Trophoblast cell (in vitro differentiated cells and primary cell): ENCODE measurements around the gene SYTL1.
A peak's percentile ranks its signal among the peaks of the same experiment; 100 is the strongest.

Experiments used
- DNase-seq, 2 donors: peaks; one replicate each; pipeline ENCODE4 v3.0.0-alpha.2; 2016
- H2AFZ ChIP-seq: 2 replicates; pipeline ENCODE4 v1.6.1; 2013; ENCODE audit warnings: low read length, moderate library complexity, mild to moderate bottlenecking; ENCODE audit not compliant: insufficient read depth, poor library complexity
- H2AK5ac ChIP-seq: 2 replicates; pipeline ENCODE4 v1.6.1; 2013; ENCODE audit warnings: mild to moderate bottlenecking, low read length
- H2BK120ac ChIP-seq: 2 replicates; pipeline ENCODE4 v1.6.1; 2013; ENCODE audit warnings: low read length, mild to moderate bottlenecking, moderate library complexity; ENCODE audit not compliant: insufficient read depth, poor library complexity
- H2BK12ac ChIP-seq: 2 replicates; pipeline ENCODE4 v1.6.1; 2013; ENCODE audit warnings: mild to moderate bottlenecking, low read length, moderate library complexity
- H2BK5ac ChIP-seq: 2 replicates; pipeline ENCODE4 v1.6.1; 2013; ENCODE audit warnings: low read length, low read depth, moderate library complexity, mild to moderate bottlenecking; ENCODE audit not compliant: poor library complexity
- H3K14ac ChIP-seq: 2 replicates; pipeline ENCODE4 v1.6.1; 2013; ENCODE audit warnings: mild to moderate bottlenecking, low read length
- H3K18ac ChIP-seq: 2 replicates; pipeline ENCODE4 v1.6.1; 2013; ENCODE audit warnings: mild to moderate bottlenecking, low read length
- H3K23ac ChIP-seq: 2 replicates; pipeline ENCODE4 v1.6.1; 2013; ENCODE audit warnings: low read length
- H3K27ac ChIP-seq: 2 replicates; pipeline ENCODE4 v1.5.1; 2013; ENCODE audit warnings: low read depth, mild to moderate bottlenecking, inconsistent platforms, low read length, moderate library complexity
- H3K27me3 ChIP-seq: 2 replicates; pipeline ENCODE4 v1.6.1; 2013; ENCODE audit warnings: inconsistent platforms, mild to moderate bottlenecking, low read length, moderate library complexity; ENCODE audit not compliant: insufficient read depth
- H3K36me3 ChIP-seq, 2 experiments: 1 replicate in 1 of 2; 2 replicates in 1 of 2; pipeline ENCODE4 v1.6.1; 2013; ENCODE audit warnings: low read length in 2 of 2, mild to moderate bottlenecking in 2 of 2, moderate library complexity in 1 of 2; ENCODE audit not compliant: insufficient read depth in 2 of 2, control insufficient read depth in 1 of 2
- H3K4ac ChIP-seq: 2 replicates; pipeline ENCODE4 v1.6.1; 2013; ENCODE audit warnings: low read depth, mild to moderate bottlenecking, low read length, moderate library complexity
- H3K4me1 ChIP-seq, 2 experiments: 1 replicate in 1 of 2; 2 replicates in 1 of 2; pipeline ENCODE4 v1.6.1; 2013; ENCODE audit warnings: low read length in 2 of 2, mild to moderate bottlenecking in 2 of 2, moderate library complexity in 1 of 2; ENCODE audit not compliant: insufficient read depth in 2 of 2, control insufficient read depth in 1 of 2
- H3K4me2 ChIP-seq: 2 replicates; pipeline ENCODE4 v1.6.1; 2013; ENCODE audit warnings: inconsistent platforms, mild to moderate bottlenecking, low read length, moderate library complexity
- H3K4me3 ChIP-seq: 2 replicates; pipeline ENCODE4 v1.5.1; 2013; ENCODE audit warnings: mild to moderate bottlenecking, low read depth, low read length, inconsistent platforms
- H3K79me1 ChIP-seq: one replicate; pipeline ENCODE4 v1.6.1; 2013; ENCODE audit warnings: low read length
- H3K79me2 ChIP-seq: 2 replicates; pipeline ENCODE4 v1.6.1; 2013; ENCODE audit warnings: low read length, mild to moderate bottlenecking; ENCODE audit not compliant: control insufficient read depth, insufficient read depth, poor library complexity
- H3K9ac ChIP-seq: 2 replicates; pipeline ENCODE4 v1.6.1; 2013; ENCODE audit warnings: mild to moderate bottlenecking, low read length
- H3K9me3 ChIP-seq: 2 replicates; pipeline ENCODE4 v1.6.1; 2013; ENCODE audit warnings: low read depth, mild to moderate bottlenecking, control low read depth, inconsistent platforms, low read length; ENCODE audit not compliant: insufficient read depth
- H4K12ac ChIP-seq: 2 replicates; pipeline ENCODE4 v1.6.1; 2013; ENCODE audit warnings: low read depth, mild to moderate bottlenecking, low read length, moderate library complexity
- H4K8ac ChIP-seq: 2 replicates; pipeline ENCODE4 v1.6.1; 2013; ENCODE audit warnings: low read depth, mild to moderate bottlenecking, low read length, moderate library complexity
- H4K91ac ChIP-seq: one replicate; pipeline ENCODE4 v1.6.1; 2013; ENCODE audit warnings: low read depth, mild to moderate bottlenecking, low read length, moderate library complexity
- WGBS: extraction: QIAGEN DNeasy Blood & Tissue Kit; methylation state at CpG from one replicate; pipeline ENCODE4 v1.1.7; 2013; ENCODE audit warnings: missing lambda C conversion rate; ENCODE audit not compliant: insufficient read length, insufficient coverage; ENCODE audit errors: extremely low coverage; 5-methylcytosine and 5-hydroxymethylcytosine counted together

The SYTL1 gene

GRCh38 chr1:27349784-27350662 lies 8.2 kb downstream of the SYTL1 start:
- no CpG with 5 or more reads among the region's 84 CpGs for WGBS

GRCh38 chr1:27350663-27351540 lies 9.1 kb downstream of the SYTL1 start:
- Histone ChIP-seq H3K27ac (no peak overlapping the region), H3K18ac (no peak overlapping the region)
- WGBS: no CpG with 5 or more reads among the region's 62 CpGs

More at GRCh38 chr1:27349784-27350662, 8.2 kb downstream of the SYTL1 start:
- Histone ChIP-seq H3K27me3 (no peaks in the 10 kb centered on the region), H3K4me1 (peaks cover 22 to 28% of the 10 kb centered on the region in 2 experiments), H3K79me2 (no peaks in the 10 kb centered on the region), H3K9me3 (peaks cover 6% of the 10 kb centered on the region), H3K4me3 (peak overlapping the region; percentile 60), H2AK5ac (no peak overlapping the region), H2BK12ac (no peak overlapping the region), H2AFZ (peak overlapping the region; percentile 67), H3K18ac (peak overlapping the region; percentile 27), H3K4ac (no peak overlapping the region), H4K91ac (peak overlapping the region; percentile 56), H3K27ac (no peak overlapping the region), H3K23ac (no peak overlapping the region), H2BK5ac (no peak overlapping the region), H3K14ac (peak overlapping the region; percentile 0), H3K36me3 (peaks cover 0 to 4% of the 10 kb centered on the region in 2 experiments), H3K79me1 (peaks cover 11% of the 10 kb centered on the region), H3K9ac (no peak overlapping the region), H3K4me2 (peak overlapping the region; percentile 66), H2BK120ac (peak overlapping the region; percentile 9), H4K8ac (peak overlapping the region; percentile 8), H4K12ac (no peak overlapping the region)
- DNase-seq: peak; percentile 40 to 50

GRCh38 chr1:27351541-27352107 lies 9.8 kb downstream of the SYTL1 start:
- WGBS: no CpG with 5 or more reads among the region's 8 CpGs
- Histone ChIP-seq H3K9me3 (peaks cover 6% of the 10 kb centered on the region), H3K4me2 (peak overlapping the region; percentile 66), H3K4me3 (no peak overlapping the region), H2AFZ (peak overlapping the region; percentile 24), H3K36me3 (peaks cover 4 to 11% of the 10 kb centered on the region in 2 experiments), H3K79me2 (no peaks in the 10 kb centered on the region), H3K23ac (no peak overlapping the region), H4K91ac (no peak overlapping the region), H2BK120ac (no peak overlapping the region), H3K4ac (no peak overlapping the region), H2BK5ac (no peak overlapping the region), H4K8ac (peak overlapping the region; percentile 8), H2AK5ac (peak overlapping the region; percentile 32), H3K9ac (no peak overlapping the region), H3K79me1 (peaks cover 11% of the 10 kb centered on the region), H3K27ac (no peak overlapping the region), H3K14ac (no peak overlapping the region), H4K12ac (no peak overlapping the region), H3K4me1 (peaks cover 22 to 28% of the 10 kb centered on the region in 2 experiments), H2BK12ac (no peak overlapping the region), H3K27me3 (no peaks in the 10 kb centered on the region), H3K18ac (no peak overlapping the region)
- DNase-seq: no peak

More at GRCh38 chr1:27350663-27351540, 9.1 kb downstream of the SYTL1 start:
- H4K12ac ChIP-seq: no peak overlapping the region
- peak overlapping the region; percentile 44 for H4K8ac ChIP-seq
- H3K4me2 ChIP-seq: peak overlapping the region; percentile 66
- peaks cover 6% of the 10 kb centered on the region for H3K9me3 ChIP-seq
- H4K91ac ChIP-seq: peak overlapping the region; percentile 56
- H3K4me1 ChIP-seq: peaks cover 22 to 28% of the 10 kb centered on the region in 2 experiments
- H3K36me3 ChIP-seq: peaks cover 3 to 8% of the 10 kb centered on the region in 2 experiments
- peak overlapping the region; percentile 6 for H3K4me3 ChIP-seq
- H3K79me2 ChIP-seq: no peaks in the 10 kb centered on the region
- peaks cover 11% of the 10 kb centered on the region for H3K79me1 ChIP-seq
- peak overlapping the region; percentile 23 for H3K14ac ChIP-seq
- peak overlapping the region; percentile 13 for H2AK5ac ChIP-seq
- no peak overlapping the region for H2BK120ac ChIP-seq
- no peak overlapping the region for H3K23ac ChIP-seq
- H3K27me3 ChIP-seq: no peaks in the 10 kb centered on the region
- no peak overlapping the region for H3K4ac ChIP-seq
- H2BK5ac ChIP-seq: no peak overlapping the region
- no peak overlapping the region for H3K9ac ChIP-seq
- no peak overlapping the region for H2BK12ac ChIP-seq
- peak overlapping the region; percentile 24 for H2AFZ ChIP-seq
- peak; percentile 78 to 90 for DNase-seq

GRCh38 chr1:27353166-27353565 lies 11.3 kb downstream of the SYTL1 start:
- Histone ChIP-seq H3K14ac (no peak overlapping the region), H3K9ac (no peak overlapping the region), H3K4me2 (no peak overlapping the region), H3K27ac (no peak overlapping the region), H3K79me1 (peaks cover 11% of the 10 kb centered on the region), H3K9me3 (peaks cover 6% of the 10 kb centered on the region), H4K8ac (no peak overlapping the region), H2BK12ac (no peak overlapping the region), H3K23ac (no peak overlapping the region), H3K4me3 (no peak overlapping the region), H3K4me1 (peaks cover 19 to 26% of the 10 kb centered on the region in 2 experiments), H3K79me2 (no peaks in the 10 kb centered on the region), H2BK120ac (no peak overlapping the region), H3K27me3 (no peaks in the 10 kb centered on the region), H4K91ac (no peak overlapping the region), H3K4ac (no peak overlapping the region), H2AFZ (no peak overlapping the region), H4K12ac (no peak overlapping the region), H2BK5ac (no peak overlapping the region), H2AK5ac (no peak overlapping the region), H3K18ac (no peak overlapping the region), H3K36me3 (peaks cover 4 to 15% of the 10 kb centered on the region in 2 experiments)
- no peak for DNase-seq
- no CpG with 5 or more reads among the region's 13 CpGs for WGBS
